ENCODE results near the gene BABAM1. TPM values are rescaled to one million over a fixed set of nuclear protein-coding genes. Genes with fewer than 3 reads are reported as not detected.

Gene BABAM1
- total RNA-seq, 1 experiment from 2014 or later: 121 TPM

GRCh38 chr19:17243211-17243829 lies 23.9 kb upstream of the BABAM1 start:
- DNase-seq (ENCODE audit: low read depth): no peak

- DNase-seq (ENCODE audit: low read depth): no peak
Measured at GRCh38 chr19:17243830-17244617, 23.2 kb upstream of the BABAM1 start.

DNA sequence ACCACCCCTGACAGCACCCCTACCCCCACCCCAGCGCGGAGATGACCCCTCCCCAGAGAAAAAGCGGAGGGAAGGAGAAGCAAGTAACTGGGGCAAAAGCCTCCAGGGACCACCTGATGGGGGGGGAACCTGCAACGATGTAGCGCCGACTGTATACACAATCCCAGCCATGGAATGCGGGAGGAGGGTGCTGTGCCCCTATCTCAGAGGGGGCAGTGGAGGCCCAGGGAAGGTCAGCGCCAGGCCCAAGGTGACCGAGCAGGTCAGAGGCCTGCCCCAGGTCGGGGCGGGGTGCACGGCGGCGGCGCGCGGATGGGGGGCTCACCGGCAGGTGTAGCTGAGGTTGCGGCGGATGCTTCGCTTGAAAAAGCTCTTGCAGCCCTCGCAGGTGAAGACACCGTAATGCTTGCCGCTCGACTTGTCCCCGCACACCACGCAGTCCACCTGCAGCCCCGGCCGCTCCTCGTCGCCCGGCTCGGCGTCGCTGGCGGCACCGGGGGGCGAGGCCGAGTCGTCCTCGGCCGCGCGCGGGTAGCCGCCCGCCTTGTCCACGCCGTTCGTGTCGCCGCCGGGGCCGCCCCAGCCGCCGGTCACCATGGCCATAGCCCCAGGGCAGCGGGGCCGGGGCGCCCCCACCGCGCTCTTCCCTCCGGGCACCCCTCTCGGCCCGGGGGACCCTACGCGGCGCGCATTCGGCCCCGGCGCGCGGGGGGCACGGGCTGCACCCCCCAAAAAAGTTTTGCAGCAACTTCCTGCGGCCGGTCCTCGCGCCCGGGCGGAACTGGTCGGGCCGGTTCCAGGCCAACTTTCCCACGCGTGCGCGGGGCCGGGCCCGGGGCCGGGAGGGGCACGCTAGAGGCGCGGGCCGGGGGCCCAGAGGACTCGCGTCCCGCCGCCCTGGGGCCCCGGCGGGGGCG lies 22.4 kb upstream of the BABAM1 start:
- DNase-seq (ENCODE audit: low read depth): no peak

DNA sequence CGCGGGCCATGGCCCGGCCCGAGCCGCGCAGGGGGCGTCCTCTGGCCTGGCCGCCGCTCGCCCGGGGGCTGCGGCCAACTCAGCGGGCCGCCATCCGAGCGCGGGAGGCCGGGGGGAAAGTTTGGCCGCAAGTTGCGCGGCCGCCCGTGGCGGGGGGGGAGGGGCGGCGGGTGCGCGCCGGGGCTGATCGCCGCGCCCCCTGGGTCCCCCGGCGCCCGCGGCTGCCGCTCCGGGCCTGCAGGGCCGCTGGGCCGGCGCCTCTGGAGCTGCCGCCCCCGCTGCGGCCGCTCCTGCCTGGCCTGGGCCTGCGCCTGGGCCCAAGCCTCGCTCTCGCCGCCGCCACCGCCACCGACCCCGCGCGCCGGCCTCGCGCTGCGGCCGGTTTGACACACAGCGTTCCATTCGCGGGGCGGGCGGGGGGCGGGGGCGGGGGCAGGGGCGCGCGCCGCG lies 21.7 kb upstream of the BABAM1 start, which contains the start of gene NR2F6:
NR2F6 (minus strand) TSS at position 385 of the 450 bp plus-strand sequence. CDS start 699 bp downstream, outside the sequence.
- DNase-seq (ENCODE audit: low read depth): no peak

- no peak for DNase-seq (ENCODE audit: low read depth)
Measured at GRCh38 chr19:17246681-17247425, 20.4 kb upstream of the BABAM1 start.

DNA sequence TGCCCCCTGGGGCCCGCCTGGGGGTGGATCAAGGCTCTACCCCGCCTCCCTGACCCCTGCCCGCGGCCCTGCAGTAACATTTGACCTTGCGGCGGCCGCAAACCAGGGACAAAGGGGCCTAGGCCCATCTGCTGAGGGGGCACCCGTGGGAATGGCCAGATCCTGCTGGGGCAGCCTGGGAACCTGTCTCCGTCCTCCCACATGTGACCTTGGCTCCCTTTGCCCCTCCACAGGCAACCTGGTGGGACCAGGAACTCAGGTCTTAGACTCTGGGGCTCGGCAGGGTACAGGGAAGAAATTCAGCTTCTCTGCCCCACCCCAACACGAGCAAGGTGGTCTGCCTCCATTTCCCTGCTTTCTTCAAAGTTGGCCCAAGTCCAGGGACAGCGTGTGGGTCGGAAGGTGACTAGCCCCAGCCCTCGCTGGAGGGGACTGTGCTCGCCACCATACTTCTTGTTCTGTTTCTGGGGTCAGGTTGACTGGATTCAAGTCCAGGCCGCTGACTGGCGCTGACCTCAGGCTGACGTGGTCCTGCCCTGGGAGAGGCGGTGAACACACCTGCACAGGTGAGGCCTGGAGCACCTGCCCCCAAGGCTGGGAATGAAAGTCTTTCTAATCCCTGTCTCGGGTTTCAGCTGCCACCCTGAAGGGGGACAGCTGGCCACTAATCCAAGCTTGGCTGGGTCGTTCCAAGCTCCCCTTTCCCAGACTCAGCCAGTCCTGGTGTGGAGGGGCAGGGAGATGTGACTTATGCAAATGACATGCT lies 19.0 kb upstream of the BABAM1 start:
- no peak for DNase-seq (ENCODE audit: low read depth)

DNA sequence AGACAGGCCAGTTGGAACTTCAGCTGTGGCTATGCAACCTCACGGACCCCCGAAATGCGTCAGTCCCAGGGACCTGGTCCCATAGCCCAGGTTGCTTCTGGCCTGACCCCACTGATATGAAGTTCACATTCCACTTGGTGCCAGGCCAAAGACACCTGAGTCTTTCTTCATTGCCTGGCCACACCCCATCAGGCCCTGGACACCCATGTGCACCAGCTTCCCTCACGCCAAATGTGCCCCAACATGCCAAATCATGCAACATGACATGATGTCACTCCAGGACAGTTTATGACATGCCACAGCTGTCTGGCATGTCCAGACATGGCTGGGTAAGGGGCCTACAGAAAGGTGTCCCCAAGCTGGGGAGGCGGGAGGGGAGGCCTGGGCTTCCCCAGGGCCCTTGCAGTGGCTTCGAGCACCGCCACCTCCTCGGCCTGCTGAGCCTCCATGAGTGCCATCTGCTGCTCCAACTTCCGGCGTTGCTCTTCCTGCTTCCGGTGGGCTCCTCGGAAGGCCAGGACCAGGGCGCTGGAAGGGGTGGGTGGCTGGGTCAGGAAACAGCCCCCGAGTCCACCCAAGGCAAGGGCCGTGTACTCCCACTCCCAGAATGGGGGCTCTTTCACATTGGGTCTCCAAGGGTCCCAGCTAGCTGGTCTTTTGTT lies 17.2 kb upstream of the BABAM1 start:
- DNase-seq (ENCODE audit: low read depth): no peak

GRCh38 chr19:17254636-17255035 lies 12.6 kb upstream of the BABAM1 start:
- DNase-seq (ENCODE audit: low read depth): no peak

DNA sequence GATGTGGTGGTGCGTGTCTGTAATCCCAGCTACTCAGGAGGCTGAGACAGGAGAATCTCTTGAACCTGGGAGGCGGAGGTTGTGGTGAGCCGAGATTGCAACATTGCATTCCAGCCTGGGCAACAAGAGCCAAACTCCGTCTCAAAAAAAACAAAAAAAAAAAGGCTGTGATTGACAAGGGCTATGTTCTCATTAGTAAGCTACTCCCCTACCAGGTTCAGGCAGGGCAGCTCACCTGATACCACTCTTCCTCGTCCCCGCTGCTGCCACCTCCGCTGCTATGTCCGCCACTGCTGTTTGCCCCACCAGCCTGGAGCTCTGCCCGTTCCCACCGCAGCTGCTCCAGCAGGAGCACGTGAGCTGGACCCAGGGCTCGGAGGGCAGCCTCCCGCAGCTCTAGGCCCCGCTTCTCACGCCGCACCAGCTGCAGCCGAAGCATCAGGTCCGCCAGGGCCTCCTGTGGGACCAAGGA lies 12.1 kb upstream of the BABAM1 start:
- DNase-seq (ENCODE audit: low read depth): peak; percentile 51

GRCh38 chr19:17256130-17256529 lies 11.1 kb upstream of the BABAM1 start:
- DNase-seq (ENCODE audit: low read depth): no peak

DNA sequence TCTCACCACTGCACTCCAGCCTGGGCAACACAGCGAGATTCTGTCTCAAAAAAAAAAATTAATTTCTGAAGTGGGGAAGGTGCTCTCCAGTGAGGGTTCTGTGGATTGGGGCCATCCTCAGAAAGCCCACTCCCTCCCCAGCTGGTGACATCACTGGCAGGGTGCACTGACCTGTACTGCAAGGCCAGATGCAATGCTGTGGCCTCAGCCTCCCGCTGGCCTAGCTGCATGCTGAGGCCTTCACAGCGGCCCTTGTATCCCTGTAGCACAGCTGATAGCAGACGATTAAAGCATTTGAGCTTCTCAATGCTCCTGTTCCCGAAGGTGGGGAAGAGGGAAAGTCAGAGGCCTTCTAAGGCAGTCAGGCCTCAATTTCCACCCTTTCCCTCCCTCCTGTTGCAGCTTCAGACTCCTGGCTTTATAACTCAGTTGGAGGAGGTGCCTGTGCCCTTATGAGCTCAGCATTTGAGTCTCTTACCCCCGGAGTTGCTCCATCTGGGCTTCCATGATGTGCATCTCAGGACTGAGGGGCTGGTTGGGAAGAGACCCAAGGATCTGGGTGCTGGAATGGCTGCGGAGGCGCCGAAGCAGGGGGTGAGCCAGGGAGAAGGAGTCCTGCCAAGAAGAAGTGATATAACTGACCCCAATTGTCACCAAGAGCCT lies 8.0 kb upstream of the BABAM1 start:
- DNase-seq (ENCODE audit: low read depth): peak; percentile 42

DNA sequence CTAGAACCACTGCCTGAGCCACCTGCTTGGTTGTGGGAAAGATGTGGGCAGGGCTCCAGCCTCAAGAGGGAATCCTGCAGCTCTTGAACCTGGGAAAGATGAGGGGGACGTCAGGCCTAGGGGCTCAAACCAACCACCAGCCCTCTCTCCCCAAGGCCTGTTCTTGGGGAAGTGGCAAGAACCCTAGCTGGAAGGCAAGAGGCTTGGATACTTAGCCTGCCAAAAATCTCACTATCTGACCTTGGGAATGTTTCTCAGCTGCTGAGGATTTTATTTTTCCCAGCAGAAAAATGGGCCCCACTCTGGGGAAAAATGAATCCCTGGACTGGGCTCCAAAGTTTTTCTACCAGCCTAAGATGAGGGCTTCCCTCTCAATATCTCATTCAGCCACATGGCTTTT lies 7.3 kb upstream of the BABAM1 start:
- no peak for DNase-seq (ENCODE audit: low read depth)

GRCh38 chr19:17260842-17261325 lies 6.4 kb upstream of the BABAM1 start:
- DNase-seq (ENCODE audit: low read depth): peak; percentile 66

- no peak for DNase-seq (ENCODE audit: low read depth)
Measured at GRCh38 chr19:17262557-17262956, 4.7 kb upstream of the BABAM1 start.

- no peak for DNase-seq (ENCODE audit: low read depth)
Measured at GRCh38 chr19:17263712-17264640, 3.3 kb upstream of the BABAM1 start.

DNA sequence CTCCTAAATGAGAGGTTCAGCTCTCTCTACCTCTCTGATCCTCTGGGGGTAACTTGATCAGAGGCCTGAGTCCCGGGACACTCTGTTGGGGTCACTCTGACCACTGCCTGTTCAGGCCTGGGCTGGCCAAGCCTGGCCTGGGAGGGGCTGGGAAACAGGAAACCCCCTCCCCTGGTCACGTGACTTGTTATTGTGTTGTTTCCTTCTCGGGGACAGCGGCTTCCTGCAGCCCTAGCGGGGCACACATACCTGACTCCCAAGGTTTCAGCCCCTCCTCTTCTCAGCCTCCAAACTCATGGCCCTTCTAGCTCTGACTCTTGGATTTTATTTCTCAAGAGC lies 2.6 kb upstream of the BABAM1 start, which contains the start of gene USHBP1:
USHBP1 (minus strand) TSS at position 105 of the 339 bp plus-strand sequence. CDS start 446 bp downstream, outside the sequence.
- no peak for DNase-seq (ENCODE audit: low read depth)

DNA sequence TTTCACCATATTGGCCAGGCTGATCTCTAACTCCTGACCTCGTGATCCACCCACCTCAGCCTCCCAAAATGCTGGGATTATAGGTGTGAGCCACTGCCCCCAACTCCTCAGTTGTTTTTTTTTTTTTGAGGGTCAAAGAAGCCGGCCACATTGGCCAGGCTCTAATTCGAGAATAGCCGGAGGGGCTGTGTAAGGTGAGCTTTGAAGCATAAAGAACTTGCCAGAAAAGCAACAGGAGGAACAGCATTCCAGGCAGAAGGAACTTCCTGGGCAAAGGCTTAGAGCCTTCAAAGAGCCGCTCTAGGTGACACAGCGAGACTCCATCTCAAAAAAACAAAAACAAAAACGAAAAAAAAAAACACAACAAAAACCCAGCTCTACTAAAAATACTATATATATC lies 1.2 kb upstream of the BABAM1 start:
- DNase-seq (ENCODE audit: low read depth): no peak

GRCh38 chr19:17266589-17266974 lies 661 bp upstream of the BABAM1 start:
- DNase-seq (ENCODE audit: low read depth): no peak

Measured in M059J (cell line).